Gastrocnemius medialis (tissue), 4 donors: Measurements from ENCODE around the gene B4GALT5.

ENCODE experiments used
- POLR2A ChIP-seq, 2 donors: fragments of 450-650 bp; IDR thresholded peaks; one replicate each; pipeline ENCODE4 v1.6.1; 2017; ENCODE audit warnings: antibody characterized with exemption in 2 of 2, mild to moderate bottlenecking in 2 of 2, moderate library complexity in 2 of 2
- TF ChIP-seq, protein P1 (sequence below), 5 experiments: fragments of 450-650 bp in 3 of 5; fragments of 200-600 bp in 2 of 5; sonication (generic) in 2 of 5; IDR thresholded peaks in 4 of 5; conservative IDR thresholded peaks in 1 of 5; 1 replicate in 4 of 5; 2 replicates in 1 of 5; pipeline ENCODE4 v1.5.1; 2016 to 2019; ENCODE audit warnings: antibody characterized with exemption in 5 of 5, mild to moderate bottlenecking in 3 of 5, moderate library complexity in 3 of 5

DNA sequence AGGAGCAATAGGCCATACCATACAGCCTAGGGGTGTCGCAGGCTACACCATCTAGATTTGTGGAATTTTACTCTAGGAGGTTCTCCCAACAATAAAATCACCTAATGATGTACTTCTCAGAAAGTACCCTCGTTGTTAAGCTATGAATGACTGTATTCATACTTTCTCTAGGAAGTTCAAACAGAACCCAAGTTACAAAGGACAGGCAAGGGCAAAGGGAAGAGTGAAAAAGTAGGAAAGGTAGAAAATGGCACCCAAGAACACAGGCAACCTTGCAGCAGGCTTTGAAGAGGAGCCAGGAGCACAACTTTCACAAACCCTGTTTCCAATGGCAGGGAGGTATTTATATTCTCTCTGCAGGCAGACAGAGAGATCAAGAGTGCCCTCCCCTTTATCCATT lies 67.2 kb downstream of the B4GALT5 start:
- TF ChIP-seq, protein P1, sequence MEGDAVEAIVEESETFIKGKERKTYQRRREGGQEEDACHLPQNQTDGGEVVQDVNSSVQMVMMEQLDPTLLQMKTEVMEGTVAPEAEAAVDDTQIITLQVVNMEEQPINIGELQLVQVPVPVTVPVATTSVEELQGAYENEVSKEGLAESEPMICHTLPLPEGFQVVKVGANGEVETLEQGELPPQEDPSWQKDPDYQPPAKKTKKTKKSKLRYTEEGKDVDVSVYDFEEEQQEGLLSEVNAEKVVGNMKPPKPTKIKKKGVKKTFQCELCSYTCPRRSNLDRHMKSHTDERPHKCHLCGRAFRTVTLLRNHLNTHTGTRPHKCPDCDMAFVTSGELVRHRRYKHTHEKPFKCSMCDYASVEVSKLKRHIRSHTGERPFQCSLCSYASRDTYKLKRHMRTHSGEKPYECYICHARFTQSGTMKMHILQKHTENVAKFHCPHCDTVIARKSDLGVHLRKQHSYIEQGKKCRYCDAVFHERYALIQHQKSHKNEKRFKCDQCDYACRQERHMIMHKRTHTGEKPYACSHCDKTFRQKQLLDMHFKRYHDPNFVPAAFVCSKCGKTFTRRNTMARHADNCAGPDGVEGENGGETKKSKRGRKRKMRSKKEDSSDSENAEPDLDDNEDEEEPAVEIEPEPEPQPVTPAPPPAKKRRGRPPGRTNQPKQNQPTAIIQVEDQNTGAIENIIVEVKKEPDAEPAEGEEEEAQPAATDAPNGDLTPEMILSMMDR (IDR thresholded peaks at IDR 0.05 in 4 of 5, conservative IDR thresholded peaks at IDR 0.05 in 1 of 5) = no peak
- TF ChIP-seq POLR2A (IDR thresholded peaks at IDR 0.05) = no peak
